ENCODE measurements around the gene DOCK4. TPM values are rescaled to one million over a fixed set of nuclear protein-coding genes. Genes with fewer than 3 reads are reported as not detected.

Gene DOCK4
- total and polyA plus RNA-seq, 3 donors from 2014 or later = 5.4 to 17.1 (median 12.4) TPM

DNA sequence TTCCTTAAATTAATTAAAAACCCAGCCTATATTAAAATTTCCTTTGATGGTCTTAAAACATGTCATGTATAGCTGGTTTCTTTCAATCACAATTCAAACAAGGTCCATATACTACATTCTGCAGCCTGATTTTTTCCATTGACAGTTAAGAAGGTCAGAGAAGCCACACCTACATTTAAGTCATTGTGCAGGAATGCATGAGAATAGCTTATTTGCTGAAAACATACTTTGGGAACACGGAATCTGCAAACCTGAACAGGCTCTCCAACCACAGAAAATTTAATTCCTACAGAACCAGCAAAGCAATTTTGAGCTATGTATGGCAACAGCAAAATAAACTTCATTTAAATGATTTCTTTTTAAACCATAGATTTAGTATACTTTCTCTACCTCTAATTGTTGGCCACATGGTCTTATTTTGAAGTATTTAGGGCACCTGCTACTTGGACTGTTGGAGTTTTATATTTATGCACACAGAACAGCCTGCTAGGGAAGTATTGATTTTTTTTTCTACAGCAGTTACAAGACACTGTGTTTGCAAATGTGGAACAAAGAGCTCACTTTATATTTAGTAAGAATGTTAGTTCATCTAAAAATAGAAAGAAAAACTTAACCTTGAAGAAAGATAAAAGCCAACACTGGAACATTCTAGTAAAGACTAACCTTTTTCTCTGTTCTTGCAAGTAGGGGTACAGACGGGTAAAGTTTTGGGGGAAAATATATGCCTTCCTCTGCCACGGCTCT, 403.0 kb downstream of the DOCK4 start:
- intact Hi-C loops (cut with DNase I; ENCODE audit: low total_unique reads) = no loop called here
- H3K27ac ChIP-seq = peak overlapping the region; percentile 56 to 80
- no peak for TF ChIP-seq POLR2A (IDR thresholded peaks at IDR 0.05)
- TF ChIP-seq, protein P1, sequence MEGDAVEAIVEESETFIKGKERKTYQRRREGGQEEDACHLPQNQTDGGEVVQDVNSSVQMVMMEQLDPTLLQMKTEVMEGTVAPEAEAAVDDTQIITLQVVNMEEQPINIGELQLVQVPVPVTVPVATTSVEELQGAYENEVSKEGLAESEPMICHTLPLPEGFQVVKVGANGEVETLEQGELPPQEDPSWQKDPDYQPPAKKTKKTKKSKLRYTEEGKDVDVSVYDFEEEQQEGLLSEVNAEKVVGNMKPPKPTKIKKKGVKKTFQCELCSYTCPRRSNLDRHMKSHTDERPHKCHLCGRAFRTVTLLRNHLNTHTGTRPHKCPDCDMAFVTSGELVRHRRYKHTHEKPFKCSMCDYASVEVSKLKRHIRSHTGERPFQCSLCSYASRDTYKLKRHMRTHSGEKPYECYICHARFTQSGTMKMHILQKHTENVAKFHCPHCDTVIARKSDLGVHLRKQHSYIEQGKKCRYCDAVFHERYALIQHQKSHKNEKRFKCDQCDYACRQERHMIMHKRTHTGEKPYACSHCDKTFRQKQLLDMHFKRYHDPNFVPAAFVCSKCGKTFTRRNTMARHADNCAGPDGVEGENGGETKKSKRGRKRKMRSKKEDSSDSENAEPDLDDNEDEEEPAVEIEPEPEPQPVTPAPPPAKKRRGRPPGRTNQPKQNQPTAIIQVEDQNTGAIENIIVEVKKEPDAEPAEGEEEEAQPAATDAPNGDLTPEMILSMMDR (IDR thresholded peaks at IDR 0.05) = no peak

DNA sequence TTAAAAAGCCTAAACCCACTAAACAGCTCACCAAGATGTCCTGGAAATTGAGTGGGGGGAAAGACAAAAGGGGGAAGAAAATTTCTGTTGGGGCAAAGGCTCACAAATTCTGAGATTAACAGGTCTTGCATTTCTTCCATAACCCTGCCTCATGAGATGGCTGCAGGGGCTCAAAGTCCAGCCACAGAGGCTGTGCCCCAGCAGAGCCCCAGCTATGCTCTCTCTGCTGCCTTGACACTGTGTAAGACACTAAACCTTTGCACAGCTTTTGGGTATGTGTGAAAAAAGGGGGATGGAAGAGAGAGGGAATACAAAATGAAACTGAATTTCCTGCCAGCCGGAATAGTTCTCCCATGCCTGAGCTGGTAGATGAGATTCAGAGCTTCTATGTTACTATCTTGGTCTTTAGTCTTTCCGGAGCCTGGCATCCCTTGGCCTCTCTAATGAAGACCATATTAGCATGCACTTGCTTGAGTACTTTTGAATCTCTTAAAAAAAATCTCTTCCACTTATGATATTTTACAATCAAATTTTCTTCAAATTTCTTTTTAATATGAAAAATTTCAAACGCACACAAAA, 403.9 kb downstream of the DOCK4 start:
- Histone ChIP-seq H3K27ac (peak overlapping the region in 1 of 2 donors; percentile 80), H3K27me3 (no peaks in the 10 kb centered on the region), H3K36me3 (ENCODE audit: low read depth, missing control alignments) (no peaks in the 10 kb centered on the region), H3K9me3 (no peaks in the 10 kb centered on the region), H3K4me3 (no peak overlapping the region), H3K4me1 (peaks cover 14% of the 10 kb centered on the region)
- DNase-seq = no peak
- 67 to 80% methylated on average over 3 of the region's 3 CpGs for WGBS, 2 donors
- intact Hi-C loops (cut with DNase I; ENCODE audit: low total_unique reads) = no loop called here
- TF ChIP-seq, protein P1 (IDR thresholded peaks at IDR 0.05) = no peak
- TF ChIP-seq POLR2A (IDR thresholded peaks at IDR 0.05) = no peak

More for the DNA sequence above, 403.0 kb downstream of the DOCK4 start:
- DNase-seq = no peak
- peaks cover 14% of the 10 kb centered on the region for H3K4me1 ChIP-seq
- H3K9me3 ChIP-seq = no peaks in the 10 kb centered on the region
- H3K4me3 ChIP-seq = no peak overlapping the region
- 44 to 57% methylated on average over 3 of the region's 3 CpGs for WGBS, 2 donors
- no peaks in the 10 kb centered on the region for H3K27me3 ChIP-seq
- H3K36me3 ChIP-seq (ENCODE audit: low read depth, missing control alignments) = no peaks in the 10 kb centered on the region

DNA sequence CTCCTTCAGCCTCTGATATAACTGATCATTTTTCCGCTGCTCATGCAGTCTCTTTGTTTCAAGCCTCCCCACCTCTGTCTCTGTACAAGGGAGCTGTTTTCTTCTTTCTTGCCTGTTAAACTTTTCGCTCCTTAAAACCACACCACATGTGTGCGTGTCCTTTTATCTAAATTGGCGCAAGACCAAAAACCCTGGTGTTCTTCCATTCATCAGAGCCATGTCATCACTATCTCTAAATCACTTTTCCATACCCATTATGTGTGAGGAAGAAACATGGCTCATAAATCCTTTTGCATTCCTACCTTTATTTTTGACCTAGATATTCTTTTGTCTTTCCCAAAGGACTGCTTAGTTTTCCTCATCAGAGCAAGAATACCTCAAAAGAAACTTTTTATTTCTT, 404.9 kb downstream of the DOCK4 start:
- H3K4me3 ChIP-seq = no peak overlapping the region
- H3K36me3 ChIP-seq (ENCODE audit: low read depth, missing control alignments) = no peaks in the 10 kb centered on the region
- H3K9me3 ChIP-seq = no peaks in the 10 kb centered on the region
- no peak for DNase-seq
- WGBS, 2 donors = 69 to 74% methylated on average over 4 of the region's 4 CpGs
- no peak overlapping the region for H3K27ac ChIP-seq
- no peak for TF ChIP-seq POLR2A (IDR thresholded peaks at IDR 0.05)
- TF ChIP-seq, protein P1 (IDR thresholded peaks at IDR 0.05) = no peak
- peaks cover 14% of the 10 kb centered on the region for H3K4me1 ChIP-seq
- H3K27me3 ChIP-seq = no peaks in the 10 kb centered on the region
- intact Hi-C loops (cut with DNase I; ENCODE audit: low total_unique reads) = no loop called here

DNA sequence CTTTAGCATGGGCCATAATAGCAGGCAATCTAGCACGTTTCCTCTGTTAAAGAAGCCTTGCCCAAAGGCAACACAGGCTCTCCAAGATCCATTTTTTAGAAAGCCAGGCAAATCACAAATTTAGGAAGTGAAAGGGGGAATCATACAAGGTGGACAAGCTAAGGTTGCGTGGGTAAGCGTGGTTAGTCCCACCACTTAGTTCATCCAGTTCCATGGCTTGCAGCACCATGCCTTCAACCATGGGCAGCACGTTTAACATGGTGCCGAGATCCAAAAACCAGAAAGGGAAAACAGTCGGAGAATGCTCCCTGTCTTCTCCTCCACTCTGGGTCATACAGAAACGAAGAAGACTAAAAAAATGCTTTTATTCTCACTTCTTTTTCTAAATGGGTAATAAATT, 409.5 kb downstream of the DOCK4 start:
- Histone ChIP-seq H3K36me3 (ENCODE audit: low read depth, missing control alignments) (no peaks in the 10 kb centered on the region), H3K9me3 (no peaks in the 10 kb centered on the region), H3K4me1 (no peaks in the 10 kb centered on the region), H3K27ac (no peak overlapping the region), H3K4me3 (no peak overlapping the region), H3K27me3 (no peaks in the 10 kb centered on the region)
- no peak for TF ChIP-seq POLR2A (IDR thresholded peaks at IDR 0.05)
- TF ChIP-seq, protein P1 (IDR thresholded peaks at IDR 0.05) = no peak
- DNase-seq = peak; percentile 23
- 85 to 86% methylated on average over 7 of the region's 7 CpGs for WGBS, 2 donors
- intact Hi-C loops (cut with DNase I; ENCODE audit: low total_unique reads) = no loop called here

All from testis (tissue), 3 donors.